Spleen (tissue), 7 donors: ENCODE measurements around the gene DRD3.

Experiments used
- POLR2A ChIP-seq, 3 donors: fragments of 450-650 bp; IDR thresholded peaks; one replicate each; pipeline ENCODE4 v1.5.1; 2017; ENCODE audit warnings: antibody characterized with exemption in 3 of 3, mild to moderate bottlenecking in 1 of 3
- TF ChIP-seq, protein P1 (sequence below), 11 experiments: fragments of 200-600 bp in 7 of 11; fragments of 450-650 bp in 4 of 11; sonication (generic) in 4 of 11; IDR thresholded peaks in 8 of 11; conservative IDR thresholded peaks in 3 of 11; 1 replicate in 7 of 11; 2 replicates in 4 of 11; pipeline versions ENCODE4 v1.4.0 to v1.8.0; 2016 to 2021; ENCODE audit warnings: antibody characterized with exemption in 11 of 11, inconsistent platforms in 4 of 11, mild to moderate bottlenecking in 1 of 11
- donor health status: DM: no; HTN: no; CAD: no; lungs with moderate emphysema.
- donor health status: DM: no; HTN: no; CAD: no.
- donor health status: DM: no; HTN: no; CAD: no.

DNA sequence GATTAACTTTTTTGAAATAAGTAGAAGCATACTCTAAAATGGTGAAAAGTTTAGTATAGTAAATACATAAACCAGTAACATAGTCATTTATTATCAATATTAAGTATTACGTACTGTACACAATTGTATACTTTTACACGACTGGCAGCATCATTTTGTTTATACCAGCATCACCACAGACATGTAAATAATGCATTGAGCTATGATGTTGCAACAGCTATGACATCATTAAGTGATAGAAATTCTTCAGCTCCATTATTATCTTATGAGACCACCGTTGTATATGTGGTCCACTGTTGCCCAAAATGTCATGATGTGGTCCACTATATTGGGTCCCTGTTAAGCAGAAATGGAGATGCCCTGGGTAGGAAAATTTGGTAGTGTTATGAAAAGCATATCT is 51.3 kb downstream of the DRD3 start:
- no peak for TF ChIP-seq POLR2A (IDR thresholded peaks at IDR 0.05)
- TF ChIP-seq, protein P1, sequence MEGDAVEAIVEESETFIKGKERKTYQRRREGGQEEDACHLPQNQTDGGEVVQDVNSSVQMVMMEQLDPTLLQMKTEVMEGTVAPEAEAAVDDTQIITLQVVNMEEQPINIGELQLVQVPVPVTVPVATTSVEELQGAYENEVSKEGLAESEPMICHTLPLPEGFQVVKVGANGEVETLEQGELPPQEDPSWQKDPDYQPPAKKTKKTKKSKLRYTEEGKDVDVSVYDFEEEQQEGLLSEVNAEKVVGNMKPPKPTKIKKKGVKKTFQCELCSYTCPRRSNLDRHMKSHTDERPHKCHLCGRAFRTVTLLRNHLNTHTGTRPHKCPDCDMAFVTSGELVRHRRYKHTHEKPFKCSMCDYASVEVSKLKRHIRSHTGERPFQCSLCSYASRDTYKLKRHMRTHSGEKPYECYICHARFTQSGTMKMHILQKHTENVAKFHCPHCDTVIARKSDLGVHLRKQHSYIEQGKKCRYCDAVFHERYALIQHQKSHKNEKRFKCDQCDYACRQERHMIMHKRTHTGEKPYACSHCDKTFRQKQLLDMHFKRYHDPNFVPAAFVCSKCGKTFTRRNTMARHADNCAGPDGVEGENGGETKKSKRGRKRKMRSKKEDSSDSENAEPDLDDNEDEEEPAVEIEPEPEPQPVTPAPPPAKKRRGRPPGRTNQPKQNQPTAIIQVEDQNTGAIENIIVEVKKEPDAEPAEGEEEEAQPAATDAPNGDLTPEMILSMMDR (IDR thresholded peaks at IDR 0.05 in 8 of 11, conservative IDR thresholded peaks at IDR 0.05 in 3 of 11): no peak
